ENCODE measurements around the gene ICOS.
"Not testable (repeated sequence)": the region's sequence is repeated elsewhere in the genome, so short reads cannot be mapped to it uniquely, and the experiment has no call there.

The ICOS gene

DNA sequence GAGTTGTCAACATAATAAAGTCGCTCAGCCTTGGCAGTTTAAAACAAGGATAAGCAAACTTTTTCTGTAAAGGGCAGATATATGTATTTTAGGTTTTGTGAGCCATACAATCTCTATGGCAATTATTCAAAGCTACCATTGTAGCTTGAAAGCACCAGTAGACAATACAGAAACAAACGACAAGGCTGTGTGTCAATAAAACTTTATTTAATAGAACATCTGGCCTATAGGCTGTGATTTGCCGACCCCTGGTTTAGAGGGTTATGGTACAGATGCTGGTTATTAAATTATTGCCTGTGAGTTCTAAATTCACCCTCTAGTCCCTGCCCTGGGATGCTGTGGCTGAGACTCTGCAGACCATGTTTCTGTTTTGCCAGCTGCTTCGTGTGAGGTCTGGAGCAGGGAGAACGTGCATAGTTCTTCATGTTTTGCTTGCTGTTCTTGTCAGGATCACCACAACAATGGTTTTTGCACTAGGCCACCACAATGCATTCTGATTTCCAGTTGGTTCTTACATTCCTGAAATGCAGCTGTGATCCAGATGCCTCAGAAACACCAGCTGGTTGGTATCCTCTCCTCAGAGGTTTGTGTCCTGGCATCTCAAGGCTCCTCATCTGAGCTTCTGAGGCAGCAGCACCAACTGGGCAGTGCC, 46.6 kb downstream of the ICOS start:
- DNase-seq, result no peak

- not testable (repeated sequence) for DNase-seq
These were observed 49.4 kb downstream of the ICOS start for GRCh38 chr2:203985978-203986377.

- DNase-seq, result no peak
These were observed 51.4 kb downstream of the ICOS start for GRCh38 chr2:203987959-203988358.

GRCh38 chr2:203988500-203989260, 52.1 kb downstream of the ICOS start:
- no peak for DNase-seq

GRCh38 chr2:203989521-203989920, 53.0 kb downstream of the ICOS start:
- no peak for DNase-seq

- DNase-seq, result no peak
These were observed 55.9 kb downstream of the ICOS start for GRCh38 chr2:203992509-203992908.

GRCh38 chr2:203993011-203993410, 56.4 kb downstream of the ICOS start:
- no peak for DNase-seq

DNA sequence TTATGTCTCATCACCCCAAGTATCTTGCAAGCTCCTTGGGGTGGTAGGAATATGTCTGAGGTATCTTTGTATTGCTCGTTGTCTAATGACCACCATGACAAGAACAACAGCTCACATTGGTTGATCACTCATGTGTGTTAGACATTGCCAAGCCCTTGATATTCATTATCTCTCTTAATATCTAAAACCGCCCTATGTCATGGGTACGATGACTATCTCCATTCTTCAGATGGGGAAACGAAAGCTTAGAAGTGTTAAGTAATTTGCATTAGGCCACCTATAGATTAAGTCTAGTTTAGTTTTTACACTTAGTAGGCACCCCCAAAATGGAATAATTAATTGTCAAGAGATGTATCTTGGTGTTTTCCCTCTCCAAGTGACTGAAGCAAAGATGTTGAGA, 57.0 kb downstream of the ICOS start:
- DNase-seq, result no peak

GRCh38 chr2:203994735-203995134, 58.2 kb downstream of the ICOS start:
- DNase-seq, result no peak

DNA sequence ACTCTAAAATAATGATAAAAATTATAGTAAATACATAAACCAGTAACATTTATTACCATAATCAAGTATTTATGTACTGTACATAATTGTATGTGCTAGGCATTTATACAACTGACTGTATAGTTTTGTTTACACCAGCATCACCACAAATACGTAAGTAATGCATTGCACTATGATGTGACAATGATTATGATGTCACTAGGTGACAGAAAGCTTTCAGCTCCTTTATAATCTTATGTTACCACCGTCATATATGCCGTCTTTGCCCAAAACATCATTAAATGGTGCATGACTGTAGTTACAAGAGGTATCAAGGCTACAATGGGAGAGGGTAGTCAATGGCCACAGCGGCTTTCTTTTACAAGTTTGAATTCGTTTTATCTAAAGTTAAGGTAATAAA, 60.1 kb downstream of the ICOS start:
- no peak for DNase-seq

DNA sequence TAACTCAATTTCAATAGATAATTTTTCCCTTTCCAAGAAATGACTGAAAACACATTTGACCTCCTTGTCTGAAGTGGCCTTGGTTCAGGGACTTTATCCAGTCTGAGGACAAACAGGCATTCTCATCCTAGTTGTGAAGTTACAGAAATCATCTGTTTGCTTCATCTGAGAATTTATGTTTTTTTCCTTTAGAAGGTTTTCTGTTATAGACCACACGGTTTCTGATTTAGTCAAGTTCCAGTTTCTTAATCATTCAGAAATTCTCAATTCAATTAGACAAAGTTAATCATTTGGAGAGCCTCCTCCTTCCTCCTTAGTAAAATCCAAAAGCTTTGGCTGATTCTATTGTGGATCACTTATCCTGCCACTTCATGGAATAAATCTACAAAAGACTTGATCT, 60.9 kb downstream of the ICOS start:
- no peak for DNase-seq

- no peak for DNase-seq
These were observed 61.6 kb downstream of the ICOS start for GRCh38 chr2:203997980-203998809.

DNA sequence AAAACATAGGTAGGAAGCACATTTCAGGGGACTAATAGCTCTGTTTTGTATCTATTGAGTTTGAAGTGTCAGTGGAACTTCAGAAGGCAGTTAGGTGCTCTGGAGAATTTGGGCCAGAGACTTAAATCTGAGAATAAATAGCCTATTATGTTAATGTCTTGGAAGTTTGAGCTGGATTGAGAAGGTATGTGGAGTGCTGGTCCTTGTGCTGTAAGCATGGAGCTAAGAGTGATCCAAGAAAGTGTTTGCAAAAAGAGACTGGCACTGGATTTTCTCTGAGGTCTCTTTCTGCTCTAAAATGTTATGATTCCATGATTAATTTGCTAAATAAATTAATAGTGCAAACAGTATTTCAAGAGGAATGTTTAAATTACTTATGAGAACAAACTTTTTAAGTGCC, 63.3 kb downstream of the ICOS start:
- no peak for DNase-seq

DNA sequence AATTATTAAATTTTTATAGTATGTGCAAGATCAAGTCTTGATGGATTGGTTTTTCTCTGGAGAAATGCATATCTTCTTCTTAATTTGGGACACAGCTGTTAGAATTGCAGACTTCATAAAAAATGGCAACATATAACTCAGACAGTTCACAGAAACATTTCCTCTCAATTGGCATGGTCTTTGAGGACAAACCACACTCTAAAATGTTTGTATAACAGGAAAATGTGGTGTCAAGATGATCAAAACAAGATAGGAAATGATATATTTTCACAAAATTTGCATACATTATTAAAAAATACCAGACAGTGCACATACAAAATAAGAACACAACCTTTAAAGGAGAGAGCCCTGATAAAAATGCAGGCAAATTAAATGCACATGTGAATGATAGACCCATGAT, 63.9 kb downstream of the ICOS start:
- no peak for DNase-seq

DNA sequence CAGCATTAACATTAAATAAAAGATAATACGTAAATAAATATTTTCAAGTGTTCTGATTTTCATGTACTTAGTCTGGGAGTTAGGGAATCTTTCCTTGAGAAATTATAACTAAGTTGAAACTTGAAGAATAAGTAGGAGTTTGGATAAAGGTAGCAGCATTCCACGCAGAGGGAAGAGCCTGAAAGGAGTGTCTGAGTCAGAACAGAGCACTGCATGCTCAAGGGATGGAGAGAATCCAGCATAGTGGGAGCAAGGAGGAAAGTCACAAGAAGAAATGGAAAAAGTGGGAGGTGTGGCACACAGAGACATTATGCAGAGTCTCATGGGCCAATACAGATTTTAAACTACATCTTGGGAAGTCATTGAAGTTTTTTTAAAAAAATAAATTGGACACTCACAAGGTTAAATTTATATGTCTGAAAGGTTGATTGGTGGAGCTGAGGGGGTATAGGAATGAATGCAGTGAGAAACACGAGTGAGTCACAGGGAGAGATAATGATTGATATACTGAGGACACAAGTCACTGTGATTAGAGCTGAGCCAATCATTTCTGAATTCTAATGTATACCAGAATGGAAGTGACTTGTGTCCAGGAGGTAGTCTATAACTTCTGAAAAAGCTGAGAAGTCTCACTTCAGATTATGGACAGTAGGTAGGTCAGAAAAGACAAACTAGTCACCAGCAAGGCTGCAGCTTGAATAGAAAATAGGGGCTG, 66.9 kb downstream of the ICOS start:
- no peak for DNase-seq

DNA sequence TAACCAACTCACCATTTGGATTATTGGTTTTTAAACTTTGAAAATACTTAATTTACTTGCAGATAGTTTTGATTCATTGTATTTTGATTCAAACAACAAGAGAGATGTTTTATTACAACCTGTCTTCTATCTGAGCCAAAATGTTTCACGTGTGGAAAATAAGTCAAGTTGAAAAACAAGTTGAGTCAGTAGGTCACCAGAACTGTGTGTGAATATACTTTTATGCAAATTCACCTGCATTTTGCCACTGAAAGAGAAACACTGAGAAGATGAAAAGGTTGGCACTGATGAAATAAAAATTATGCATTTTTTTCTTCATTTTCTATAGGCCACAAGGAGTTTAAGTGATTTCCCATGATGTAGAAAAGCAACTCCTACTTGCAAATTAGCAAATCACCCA, 68.3 kb downstream of the ICOS start:
- no peak for DNase-seq

DNA sequence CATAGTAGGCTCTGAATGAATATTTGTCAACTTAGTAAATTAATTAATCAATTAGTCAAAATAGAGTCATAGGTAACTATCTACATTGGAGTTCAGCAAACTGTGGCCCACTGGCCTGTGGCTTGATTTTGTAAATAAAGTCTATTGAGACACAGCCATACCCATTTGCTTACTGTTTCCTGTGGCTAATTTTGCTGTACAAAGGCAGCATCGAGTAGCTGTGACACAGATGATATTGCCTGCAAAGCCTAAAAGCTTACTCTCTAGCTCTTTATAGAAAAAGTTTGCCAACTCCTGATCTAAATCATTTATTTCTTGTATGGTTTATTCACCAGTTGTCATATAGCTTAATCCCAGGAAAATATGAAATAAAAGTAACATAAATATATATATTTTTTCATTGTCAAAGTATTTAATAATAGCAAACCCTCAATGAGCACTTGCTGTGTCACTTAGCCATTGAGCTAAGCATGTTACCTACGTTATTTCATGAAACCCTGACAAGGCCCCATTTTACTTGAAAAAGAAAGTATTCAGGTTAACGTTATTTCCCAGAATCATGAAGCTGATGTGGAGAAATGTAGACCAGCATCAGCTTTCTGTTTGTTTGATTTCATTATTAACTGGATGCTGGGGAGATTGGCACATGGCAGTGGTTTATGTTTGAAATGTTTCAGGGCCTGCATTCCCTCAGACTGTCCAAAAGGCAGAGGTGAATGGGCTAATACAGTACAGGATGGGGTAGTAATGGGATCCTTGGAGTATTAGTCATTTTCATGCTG, 69.6 kb downstream of the ICOS start:
- no peak for DNase-seq

DNA sequence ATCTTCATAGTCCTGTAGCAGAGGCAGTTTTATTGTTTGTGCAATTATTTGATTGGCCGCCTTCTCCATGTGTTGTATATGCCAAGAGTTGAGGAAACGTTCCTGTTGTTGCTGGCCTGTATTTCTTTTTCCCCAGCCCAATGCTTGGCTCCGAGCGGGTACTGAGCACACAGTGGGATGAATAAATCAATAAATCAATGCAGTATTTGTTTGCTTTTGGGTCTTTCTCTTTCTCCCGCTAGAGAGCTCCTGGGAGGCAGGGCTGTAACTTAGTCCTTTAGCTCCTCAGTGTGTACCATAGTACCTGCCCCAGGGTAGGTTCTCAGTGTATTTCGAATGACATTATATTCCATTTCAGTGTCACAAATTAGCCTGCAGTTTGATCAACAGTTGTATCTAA, 71.8 kb downstream of the ICOS start:
- DNase-seq, result no peak

GRCh38 chr2:204010628-204011560, 74.3 kb downstream of the ICOS start:
- DNase-seq, result no peak
